Breast epithelium (tissue), 4 donors: Measurements from ENCODE around the gene FAM78A. TPM values are rescaled to one million over a fixed set of nuclear protein-coding genes. Genes with fewer than 3 reads are reported as not detected.

Experiments used
- DNase-seq, 2 donors: peaks; one replicate each; pipeline ENCODE4 v3.0.0-alpha.2; 2019; ENCODE audit warnings: low spot score in 2 of 2
- H3K27ac ChIP-seq, 2 donors: fragments of 200-600 bp; sonication (generic) in 1 of 2; one replicate each; pipeline ENCODE4 v1.5.1; 2016 to 2019; ENCODE audit warnings: mild to moderate bottlenecking in 1 of 2
- H3K27me3 ChIP-seq, 2 donors: fragments of 200-600 bp; sonication (generic) in 1 of 2; one replicate each; pipeline versions ENCODE4 v1.5.1 to v1.6.0; 2017 to 2019; ENCODE audit warnings: control low read depth in 1 of 2, mild to moderate bottlenecking in 1 of 2
- H3K36me3 ChIP-seq: fragments of 200-600 bp; one replicate; pipeline ENCODE4 v1.5.1; 2019
- H3K4me1 ChIP-seq, 2 donors: fragments of 200-600 bp; sonication (generic); one replicate each; pipeline ENCODE4 v1.5.1; 2016 to 2019; ENCODE audit warnings: control low read depth in 1 of 2
- H3K4me3 ChIP-seq, 3 donors: fragments of 200-600 bp; sonication (generic); 1 replicate in 2 of 3; 2 replicates in 1 of 3; pipeline ENCODE4 v1.5.1; 2016 to 2019; ENCODE audit warnings: mild to moderate bottlenecking in 3 of 3, moderate library complexity in 2 of 3
- H3K9me3 ChIP-seq, 2 donors: fragments of 200-600 bp; sonication (generic) in 1 of 2; one replicate each; pipeline ENCODE4 v1.5.1; 2016 to 2019; ENCODE audit warnings: control low read depth in 1 of 2
- POLR2A ChIP-seq: fragments of 450-650 bp; IDR thresholded peaks from one replicate; pipeline ENCODE4 v1.6.1; 2016; ENCODE audit warnings: antibody characterized with exemption, mild to moderate bottlenecking, moderate library complexity
- POLR2AphosphoS5 ChIP-seq, 3 donors: sonication (generic); formaldehyde crosslinking; IDR thresholded peaks; one replicate each; pipeline ENCODE4 v1.6.1; 2017; ENCODE audit warnings: antibody characterized with exemption in 3 of 3
- intact Hi-C: fragments of 100-400 bp; cut with DNase I; formaldehyde crosslinking; loops from one replicate; pipeline ENCODE4 v1.15.1; 2023; ENCODE audit warnings: low total_unique reads
- total RNA-seq, 3 donors: library from RNA; depleted of rRNA; stranded (reverse); fragments of >200 nt; gene quantifications; one replicate each; pipeline ENCODE4 v1.1.0, GENCODE V29; 2016
- TF ChIP-seq, protein P1 (sequence below), 3 donors: fragments of 450-650 bp; IDR thresholded peaks; one replicate each; pipeline ENCODE4 v1.5.1; 2016 to 2017; ENCODE audit warnings: antibody characterized with exemption in 3 of 3, mild to moderate bottlenecking in 3 of 3, moderate library complexity in 3 of 3

The FAM78A gene
- total RNA-seq, 3 donors from 2014 or later, result 1.6 to 3.7 (median 2.5) TPM

DNA sequence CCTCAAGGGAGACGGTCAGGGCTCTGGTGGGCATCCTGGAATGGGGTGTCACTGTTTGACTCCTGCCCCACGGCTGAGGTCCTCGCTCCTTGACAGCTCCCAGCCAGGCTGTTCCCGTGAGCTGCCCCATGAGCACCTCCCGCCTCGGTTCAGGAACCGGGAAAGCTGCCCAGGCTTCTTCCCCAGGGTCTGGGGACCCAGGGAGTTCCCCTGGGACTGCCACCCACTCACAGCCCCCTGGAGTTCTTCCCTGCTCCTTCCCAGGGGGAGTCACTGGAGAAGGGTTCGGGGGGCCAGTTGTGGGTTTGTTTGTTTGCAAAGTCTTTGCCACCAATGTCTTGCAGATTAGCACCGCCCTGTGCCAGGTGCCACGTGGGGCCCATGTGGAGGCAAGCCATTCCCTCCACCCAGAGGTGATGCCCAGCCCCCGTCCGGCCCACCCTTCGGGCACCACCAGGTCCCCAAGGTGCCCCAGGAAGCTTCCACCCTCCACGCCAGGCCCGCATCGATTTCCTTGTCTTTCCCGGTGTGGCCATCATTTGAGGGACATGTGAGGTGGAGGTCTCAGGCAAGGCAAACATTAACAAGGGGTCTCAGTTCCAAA is 14.6 kb upstream of the FAM78A start:
- TF ChIP-seq POLR2A (no peak), POLR2AphosphoS5 (IDR thresholded peaks at IDR 0.05) (no peak)
- TF ChIP-seq, protein P1, sequence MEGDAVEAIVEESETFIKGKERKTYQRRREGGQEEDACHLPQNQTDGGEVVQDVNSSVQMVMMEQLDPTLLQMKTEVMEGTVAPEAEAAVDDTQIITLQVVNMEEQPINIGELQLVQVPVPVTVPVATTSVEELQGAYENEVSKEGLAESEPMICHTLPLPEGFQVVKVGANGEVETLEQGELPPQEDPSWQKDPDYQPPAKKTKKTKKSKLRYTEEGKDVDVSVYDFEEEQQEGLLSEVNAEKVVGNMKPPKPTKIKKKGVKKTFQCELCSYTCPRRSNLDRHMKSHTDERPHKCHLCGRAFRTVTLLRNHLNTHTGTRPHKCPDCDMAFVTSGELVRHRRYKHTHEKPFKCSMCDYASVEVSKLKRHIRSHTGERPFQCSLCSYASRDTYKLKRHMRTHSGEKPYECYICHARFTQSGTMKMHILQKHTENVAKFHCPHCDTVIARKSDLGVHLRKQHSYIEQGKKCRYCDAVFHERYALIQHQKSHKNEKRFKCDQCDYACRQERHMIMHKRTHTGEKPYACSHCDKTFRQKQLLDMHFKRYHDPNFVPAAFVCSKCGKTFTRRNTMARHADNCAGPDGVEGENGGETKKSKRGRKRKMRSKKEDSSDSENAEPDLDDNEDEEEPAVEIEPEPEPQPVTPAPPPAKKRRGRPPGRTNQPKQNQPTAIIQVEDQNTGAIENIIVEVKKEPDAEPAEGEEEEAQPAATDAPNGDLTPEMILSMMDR (IDR thresholded peaks at IDR 0.05), result no peak
- no peak for DNase-seq
- Histone ChIP-seq H3K27ac (no peak overlapping the region), H3K36me3 (no peaks in the 10 kb centered on the region), H3K9me3 (no peaks in the 10 kb centered on the region), H3K27me3 (no peaks in the 10 kb centered on the region), H3K4me1 (no peaks in the 10 kb centered on the region), H3K4me3 (peak overlapping the region; percentile 49 to 71 (median 51))
- intact Hi-C loops, result no loop called here

DNA sequence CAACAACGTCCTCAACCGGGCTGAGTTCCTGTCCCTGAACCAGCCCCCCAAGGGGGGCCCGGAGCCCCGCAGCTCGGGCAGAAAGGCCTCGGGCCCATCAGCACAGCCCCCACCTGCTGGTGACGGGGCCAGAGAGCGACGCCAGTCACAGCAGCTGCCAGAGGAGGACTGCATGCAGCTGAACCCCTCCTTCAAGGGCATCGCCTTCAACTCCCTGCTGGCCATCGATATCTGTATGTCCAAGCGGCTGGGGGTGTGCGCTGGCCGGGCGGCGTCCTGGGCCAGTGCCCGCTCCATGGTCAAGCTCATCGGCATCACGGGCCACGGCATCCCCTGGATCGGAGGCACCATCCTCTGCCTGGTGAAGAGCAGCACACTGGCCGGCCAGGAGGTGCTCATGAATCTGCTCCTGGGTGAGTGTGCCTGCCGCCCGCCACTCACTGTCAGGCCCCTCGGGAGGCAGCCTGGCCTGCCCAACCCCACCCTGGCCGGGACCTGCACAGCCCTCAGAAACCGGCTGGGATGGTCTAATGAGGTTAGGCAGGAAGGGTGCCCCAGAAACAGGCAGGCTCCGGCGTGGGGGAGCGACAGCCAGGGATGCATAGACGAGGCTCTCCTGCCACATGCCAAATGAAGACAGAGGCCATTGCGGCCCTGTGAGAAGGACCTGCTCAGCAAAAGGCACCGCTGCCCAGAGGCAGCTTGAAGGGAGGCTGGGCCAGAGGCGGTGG is 13.9 kb upstream of the FAM78A start:
- intact Hi-C loops, result no loop called here
- no peaks in the 10 kb centered on the region for H3K36me3 ChIP-seq
- TF ChIP-seq, protein P1 (IDR thresholded peaks at IDR 0.05), result no peak
- TF ChIP-seq POLR2AphosphoS5 (IDR thresholded peaks at IDR 0.05) (no peak), POLR2A (no peak)
- peak overlapping the region; percentile 49 to 71 (median 51) for H3K4me3 ChIP-seq
- no peak for DNase-seq
- no peaks in the 10 kb centered on the region for H3K4me1 ChIP-seq
- no peaks in the 10 kb centered on the region for H3K27me3 ChIP-seq
- H3K27ac ChIP-seq, result peak overlapping the region; percentile 48 to 83
- H3K9me3 ChIP-seq, result no peaks in the 10 kb centered on the region

DNA sequence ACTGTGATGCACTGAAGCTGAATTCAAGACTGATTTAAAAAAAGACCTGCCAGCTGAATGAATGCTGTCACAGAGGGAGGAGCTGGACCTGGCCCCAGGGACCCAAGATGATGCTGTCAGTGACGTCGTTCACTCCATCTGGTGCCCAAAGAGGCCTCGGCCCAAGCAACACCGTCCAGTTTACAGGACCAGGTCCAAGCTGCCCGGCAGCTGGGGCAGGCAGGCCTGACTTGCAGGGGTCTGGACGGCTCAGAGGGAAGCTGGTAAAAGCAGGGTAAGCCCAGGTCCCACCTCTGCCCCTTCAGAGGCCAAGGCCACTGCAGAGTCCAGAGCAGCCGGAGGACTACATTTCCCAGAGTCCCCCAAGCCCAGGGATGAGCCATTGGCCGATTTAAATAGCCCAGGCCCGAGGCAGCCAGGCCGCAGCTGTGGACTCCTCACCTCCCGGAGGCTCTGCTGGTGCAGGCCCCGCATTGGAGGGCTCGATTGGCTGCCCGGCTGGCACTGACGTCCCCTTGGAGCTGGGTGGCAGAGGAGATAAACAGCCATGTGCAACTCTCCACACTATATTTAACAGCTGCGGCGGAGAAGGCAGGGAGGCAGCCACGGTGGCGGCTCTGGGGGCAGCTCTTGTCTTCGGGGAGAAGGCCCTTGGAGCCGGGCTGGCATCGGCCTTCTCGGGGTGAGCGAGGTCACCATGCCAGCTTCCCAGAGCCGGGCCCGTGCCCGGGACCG is 13.2 kb upstream of the FAM78A start, which contains the start of gene PLPP7:
Gene PLPP7 (plus strand): TSS at position 423 of the 735 bp plus-strand sequence. CDS start 275 bp downstream, at position 698.
- H3K27ac ChIP-seq, result peak within 1 kb of the TSS; percentile 48 to 83
- no peaks in the 10 kb centered on the region for H3K4me1 ChIP-seq
- no peak for DNase-seq
- H3K4me3 ChIP-seq, result peak within 1 kb of the TSS; percentile 49 to 71 (median 51)
- H3K36me3 ChIP-seq, result no peaks in the 10 kb centered on the region
- no peaks in the 10 kb centered on the region for H3K9me3 ChIP-seq
- H3K27me3 ChIP-seq, result no peaks in the 10 kb centered on the region
- TF ChIP-seq POLR2A (no peak), POLR2AphosphoS5 (IDR thresholded peaks at IDR 0.05) (no peak)
- TF ChIP-seq, protein P1 (IDR thresholded peaks at IDR 0.05), result no peak
- intact Hi-C loops, result no loop called here

DNA sequence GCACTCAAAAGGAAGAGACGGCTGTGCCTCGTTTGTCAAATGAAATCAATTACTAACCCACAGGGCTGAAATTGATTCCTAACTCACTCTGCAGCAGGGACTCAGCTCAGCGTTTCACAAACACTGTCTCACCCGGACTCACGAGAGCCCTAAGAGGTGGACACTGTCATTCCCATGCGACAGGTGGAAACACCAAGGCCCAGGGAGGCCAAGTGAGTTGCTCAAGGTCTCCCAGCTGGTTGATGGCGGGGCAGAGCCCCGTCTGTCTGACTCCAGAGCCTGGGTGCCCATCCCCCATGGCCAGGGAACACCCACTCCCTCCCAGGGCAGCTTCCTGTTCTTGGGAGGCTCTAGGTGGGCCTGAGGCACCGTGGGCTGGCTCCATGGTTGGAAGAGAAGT is 11.9 kb upstream of the FAM78A start:
- no peak for DNase-seq
- H3K9me3 ChIP-seq, result no peaks in the 10 kb centered on the region
- TF ChIP-seq, protein P1 (IDR thresholded peaks at IDR 0.05), result no peak
- no peak for TF ChIP-seq POLR2AphosphoS5 (IDR thresholded peaks at IDR 0.05)
- no peak for TF ChIP-seq POLR2A
- H3K27ac ChIP-seq, result no peak overlapping the region
- no peak overlapping the region for H3K4me3 ChIP-seq
- H3K4me1 ChIP-seq, result no peaks in the 10 kb centered on the region
- no peaks in the 10 kb centered on the region for H3K36me3 ChIP-seq
- intact Hi-C loops, result no loop called here
- H3K27me3 ChIP-seq, result peaks cover 0 to 1% of the 10 kb centered on the region in 2 donors

DNA sequence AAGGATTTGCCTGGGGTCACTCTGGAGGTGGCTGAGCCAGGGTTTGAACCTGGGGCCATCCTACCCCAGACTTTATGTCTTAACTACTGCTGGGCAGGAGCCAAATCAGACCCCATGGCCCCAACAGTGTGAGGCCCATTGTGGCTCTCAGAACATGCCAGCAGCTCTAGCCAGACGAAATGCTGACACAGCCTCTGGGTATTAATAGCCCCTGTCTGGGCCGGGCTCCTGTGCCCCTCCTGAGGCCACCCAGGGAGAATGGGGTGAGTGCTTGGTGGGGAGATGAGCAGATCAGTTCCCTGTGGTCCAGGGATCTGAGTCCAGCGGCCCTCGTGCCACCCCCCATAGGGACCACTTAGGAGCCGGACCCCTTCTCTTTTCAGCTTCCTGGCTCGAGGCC is 11.0 kb upstream of the FAM78A start:
- intact Hi-C loops, result no loop called here
- Histone ChIP-seq H3K27ac (no peak overlapping the region), H3K27me3 (peaks cover 0 to 10% of the 10 kb centered on the region in 2 donors), H3K4me3 (no peak overlapping the region), H3K4me1 (no peaks in the 10 kb centered on the region), H3K36me3 (no peaks in the 10 kb centered on the region), H3K9me3 (no peaks in the 10 kb centered on the region)
- DNase-seq, result no peak
- TF ChIP-seq POLR2AphosphoS5 (IDR thresholded peaks at IDR 0.05) (no peak), POLR2A (no peak)
- TF ChIP-seq, protein P1 (IDR thresholded peaks at IDR 0.05), result no peak
